HG02763 (cell line): ENCODE measurements around the gene DRAXIN.

Experiments used
- ATAC-seq: cut with Tn5 transposase; IDR thresholded peaks from one replicate; pipeline ENCODE4 v1.9.1; 2021; ENCODE audit warnings: mild to moderate bottlenecking, moderate library complexity; ENCODE audit not compliant: unreplicated experiment

DRAXIN gene

DNA sequence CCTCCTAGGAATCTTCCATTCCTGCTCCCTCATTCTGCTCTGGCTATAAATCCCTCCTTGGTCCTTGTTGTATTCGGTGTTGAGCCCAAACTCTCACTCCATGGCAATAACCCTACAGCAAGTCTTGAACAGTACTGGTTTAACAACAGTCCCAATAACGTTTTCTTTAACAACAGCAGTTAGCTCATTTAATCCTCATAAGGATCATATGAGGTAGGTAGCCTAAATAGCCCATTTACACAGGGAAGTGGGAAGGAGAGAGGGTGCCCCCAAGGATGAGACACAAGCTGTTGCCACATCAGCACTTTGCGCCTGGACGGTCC lies 44.0 kb downstream of the DRAXIN start:
- ATAC-seq = peak; percentile 5

- peak; percentile 53 for ATAC-seq
Measured at GRCh38 chr1:11735854-11736745, 44.6 kb downstream of the DRAXIN start, which contains the start of gene AGTRAP. Gene AGTRAP, plus strand, starts transcription at chr1:11736136. Its CDS starts 73 bp downstream, at chr1:11736209.

GRCh38 chr1:11736746-11737639 lies 45.5 kb downstream of the DRAXIN start:
- ATAC-seq = no peak

- ATAC-seq = no peak
Measured at GRCh38 chr1:11738096-11738495, 46.6 kb downstream of the DRAXIN start.

DNA sequence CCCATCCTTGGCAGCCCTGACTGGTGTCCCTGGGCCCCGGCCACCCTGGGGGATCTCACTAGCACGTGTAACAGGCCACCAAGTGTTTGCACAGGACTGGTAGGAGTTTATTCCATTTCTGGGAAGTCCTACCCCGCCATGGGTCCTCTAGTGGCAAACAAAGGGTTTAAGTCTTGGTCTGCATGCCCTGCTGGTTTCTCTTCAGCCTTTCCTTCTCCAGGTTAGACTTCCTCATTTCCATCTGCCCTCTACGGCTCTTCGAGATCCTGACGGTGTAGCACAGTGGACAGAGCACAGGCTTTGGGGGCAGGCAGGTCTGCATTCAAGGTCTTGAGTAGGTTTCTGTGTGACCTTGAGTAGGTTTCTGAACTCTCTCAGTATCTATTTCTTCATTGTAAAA lies 47.3 kb downstream of the DRAXIN start:
- no peak for ATAC-seq

- ATAC-seq = no peak
Measured at GRCh38 chr1:11740258-11741192, 49.0 kb downstream of the DRAXIN start.

DNA sequence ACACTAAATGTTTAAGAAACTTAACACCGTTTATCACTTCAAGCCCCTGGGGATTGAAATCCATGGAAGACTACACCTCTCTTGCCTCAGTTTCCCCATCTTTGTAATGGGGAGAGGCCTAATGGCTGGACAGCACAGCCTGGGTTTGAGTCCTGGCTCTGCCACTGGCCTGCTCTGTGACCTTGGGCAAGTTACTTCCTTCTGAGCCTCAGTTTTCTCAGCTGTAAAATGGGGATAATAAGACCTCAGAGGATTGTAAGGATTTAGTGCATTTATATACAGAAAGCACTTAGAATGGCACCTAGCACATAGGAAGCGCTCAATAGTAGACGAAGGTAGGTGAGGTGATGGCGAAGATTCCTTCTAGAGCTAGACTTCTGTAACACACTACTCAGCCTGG lies 50.0 kb downstream of the DRAXIN start:
- no peak for ATAC-seq

DNA sequence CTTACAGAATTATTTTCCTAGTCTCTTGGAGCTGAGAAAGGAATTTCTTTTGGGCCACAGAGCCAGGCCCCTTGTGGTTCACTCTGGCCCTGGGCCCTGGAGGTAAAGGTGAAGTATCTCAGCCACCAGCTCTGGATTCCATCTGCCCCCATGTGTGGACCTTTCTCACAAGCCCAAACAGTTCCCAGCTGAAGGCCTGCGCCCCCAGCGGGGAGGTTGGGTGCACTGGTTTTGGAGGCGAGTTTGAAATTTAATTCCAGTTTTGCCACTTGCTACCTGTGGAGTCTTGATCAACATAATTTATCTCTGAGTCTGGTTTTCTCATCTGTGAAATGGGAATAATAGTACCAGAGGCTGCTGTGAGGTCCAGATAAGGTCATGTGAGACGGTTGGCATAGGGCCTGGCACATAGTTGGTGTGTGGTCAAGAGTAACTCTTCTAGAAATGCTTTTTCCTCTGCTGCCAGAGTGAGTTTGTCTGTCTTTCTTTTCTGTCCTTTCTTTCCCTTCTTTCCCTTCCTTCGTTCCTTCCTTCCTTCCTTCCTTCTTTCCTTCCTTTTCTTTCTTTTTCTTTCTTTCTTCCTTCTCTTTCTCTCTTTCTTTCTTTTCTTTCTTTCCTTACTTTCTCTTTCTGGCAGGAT lies 50.5 kb downstream of the DRAXIN start:
- ATAC-seq = no peak

- ATAC-seq = no peak
Measured at GRCh38 chr1:11744287-11744686, 52.8 kb downstream of the DRAXIN start.

GRCh38 chr1:11746092-11746491 lies 54.6 kb downstream of the DRAXIN start:
- no peak for ATAC-seq

DNA sequence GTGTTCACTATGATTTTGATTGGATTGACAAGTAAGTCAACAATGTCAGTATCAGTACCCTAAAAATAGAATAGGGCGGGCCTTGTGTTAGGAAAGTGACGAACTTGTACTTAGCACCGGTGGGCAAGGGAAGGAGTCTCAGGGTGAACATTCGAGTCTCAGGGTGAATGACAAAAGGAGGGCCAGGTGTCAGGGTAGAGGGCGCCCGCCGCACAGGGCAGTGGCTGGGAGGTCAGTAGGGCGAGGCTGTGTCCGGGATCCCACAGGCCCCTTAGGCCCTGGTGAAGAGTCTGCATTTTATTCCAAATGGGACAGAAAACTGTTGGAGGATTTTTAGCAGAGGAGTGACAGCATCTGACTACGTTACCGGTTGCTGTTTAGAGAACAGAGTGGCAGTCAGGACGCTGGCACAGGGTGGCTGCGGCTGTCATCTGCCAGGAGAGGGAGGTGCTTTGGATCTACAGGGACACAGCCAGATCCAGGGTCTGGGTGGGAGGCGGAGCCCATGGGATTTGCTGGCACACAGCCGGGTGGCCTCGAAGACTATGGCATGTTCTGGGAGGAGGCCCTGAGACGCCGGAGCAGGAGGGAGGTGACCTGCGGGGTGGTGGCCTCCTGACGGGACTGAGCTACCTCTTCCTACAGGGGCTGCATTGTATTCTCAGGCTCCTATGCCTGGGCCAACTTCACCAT lies 55.4 kb downstream of the DRAXIN start:
- ATAC-seq = no peak

- no peak for ATAC-seq
Measured at GRCh38 chr1:11748294-11749202, 57.0 kb downstream of the DRAXIN start.

- ATAC-seq = no peak
Measured at GRCh38 chr1:11749203-11749689, 57.7 kb downstream of the DRAXIN start.

GRCh38 chr1:11749996-11750395 lies 58.5 kb downstream of the DRAXIN start:
- ATAC-seq = no peak

- no peak for ATAC-seq
Measured at GRCh38 chr1:11751087-11751486, 59.6 kb downstream of the DRAXIN start.

- ATAC-seq = no peak
Measured at GRCh38 chr1:11752359-11753088, 61.0 kb downstream of the DRAXIN start.

DNA sequence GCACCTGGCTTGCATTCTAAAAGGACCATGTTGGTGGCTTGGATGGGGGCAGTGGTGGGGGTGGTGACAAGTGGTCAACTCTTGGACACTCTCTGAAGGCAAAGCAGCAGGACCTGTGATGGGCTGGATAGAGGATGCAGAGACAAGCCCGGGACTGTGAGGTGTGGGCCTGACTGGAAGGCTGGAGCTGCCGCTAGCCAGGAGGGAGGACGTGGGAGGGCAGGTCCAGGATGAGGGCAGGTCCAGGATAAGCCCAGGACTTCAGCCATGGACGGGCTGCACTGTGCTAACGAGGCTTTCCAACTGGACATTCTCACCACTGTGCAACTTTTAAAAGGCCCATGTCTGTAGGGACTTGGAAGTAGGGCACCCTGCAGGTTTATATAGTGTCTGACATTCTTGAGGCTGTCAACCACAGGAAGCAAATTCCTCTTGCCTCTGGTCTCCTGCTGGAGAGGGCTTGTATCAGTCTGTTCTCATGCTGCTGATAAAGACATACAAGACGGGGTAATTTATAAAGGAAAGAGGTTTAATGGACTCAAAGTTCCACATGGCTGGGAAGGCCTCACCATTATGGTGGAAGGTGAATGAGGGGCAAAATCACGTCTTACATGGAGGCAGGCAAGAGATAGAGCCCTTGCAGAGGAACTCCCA lies 62.2 kb downstream of the DRAXIN start:
- no peak for ATAC-seq
